Measurements from ENCODE around the gene SPACA4. TPM values are rescaled to one million over a fixed set of nuclear protein-coding genes. Genes with fewer than 3 reads are reported as not detected.

Gene SPACA4
- total RNA-seq, 1 experiment from 2014 or later: not detected

DNA sequence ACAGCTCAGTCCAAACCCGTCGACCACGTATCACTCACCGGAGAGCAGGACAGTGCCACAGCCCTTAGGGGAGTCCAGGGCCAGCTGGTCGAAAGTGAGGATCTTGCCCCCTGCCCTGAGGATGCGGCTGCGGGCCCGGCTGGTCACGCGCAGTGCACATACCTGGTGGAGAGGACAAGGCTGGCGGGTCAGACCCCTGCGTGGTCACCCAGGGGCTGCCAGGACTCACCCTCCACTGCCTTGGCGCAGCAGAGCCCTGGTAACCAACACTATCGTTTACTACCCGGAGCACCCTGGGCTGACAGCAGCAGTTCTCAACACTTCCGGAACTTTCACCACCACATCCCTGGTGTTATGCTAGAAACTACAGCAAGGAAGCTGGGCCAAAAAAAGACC lies 9.5 kb downstream of the SPACA4 start:
- Histone ChIP-seq H3K23me2 (ENCODE audit: insufficient read length, low read depth, low read length, poor library complexity, severe bottlenecking) (peaks cover 10% of the 10 kb centered on the region), H4K5ac (ENCODE audit: insufficient read length, low read depth, low read length) (no peak overlapping the region), H4K8ac (replicated peaks; ENCODE audit: insufficient read length, low read depth, low read length) (no peak overlapping the region), H2BK120ac (ENCODE audit: low read depth, low read length, poor library complexity, severe bottlenecking) (no peak overlapping the region), H3K27me3 (ENCODE audit: insufficient read depth, low read length) (no peaks in the 10 kb centered on the region), H4K20me1 (ENCODE audit: control insufficient read depth, insufficient read depth, insufficient read length) (no peaks in the 10 kb centered on the region), H4K91ac (ENCODE audit: insufficient read length, low read depth, low read length) (no peak overlapping the region), H3K14ac (ENCODE audit: insufficient read depth, low read length) (no peak overlapping the region), H2BK5ac (ENCODE audit: insufficient read length, low read length) (no peak overlapping the region), H3K56ac (ENCODE audit: insufficient read length, low read depth, low read length) (no peak overlapping the region), H3K9me3 (ENCODE audit: control insufficient read depth, low read depth, low read length) (no peaks in the 10 kb centered on the region), H2BK20ac (ENCODE audit: low read depth, low read length, poor library complexity, severe bottlenecking) (no peak overlapping the region), H3K27ac (ENCODE audit: insufficient read length, low read depth, low read length) (no peak overlapping the region), H3K18ac (ENCODE audit: insufficient read length, low read depth, low read length) (no peak overlapping the region), H2BK12ac (ENCODE audit: insufficient read length, low read depth, low read length) (no peak overlapping the region), H2BK15ac (ENCODE audit: low read depth, low read length) (no peak overlapping the region), H3K9ac (ENCODE audit: extremely low read depth, insufficient read length, low read length) (no peak overlapping the region), H3K4me1 (ENCODE audit: insufficient read depth, low read length) (peaks cover 3% of the 10 kb centered on the region; the same call in 1 of the 2 replicates), H3K23ac (ENCODE audit: insufficient read length, low read depth, low read length) (no peak overlapping the region), H3K79me1 (ENCODE audit: insufficient read depth, low read depth, low read length, poor library complexity, severe bottlenecking) (peaks cover 4% of the 10 kb centered on the region), H2AK5ac (ENCODE audit: insufficient read length, low read length) (no peak overlapping the region), H2AFZ (ENCODE audit: low read length) (no peak overlapping the region), H3K79me2 (ENCODE audit: insufficient read depth, low read length) (peaks cover 18% of the 10 kb centered on the region), H3T11ph (ENCODE audit: low read length) (no peak overlapping the region), H3K4ac (ENCODE audit: low read depth, low read length) (no peak overlapping the region), H3K4me2 (ENCODE audit: insufficient read depth, insufficient read length, low read length) (no peak overlapping the region)
- Mint-ChIP-seq H3K9me3 (no peaks in the 10 kb centered on the region; a peak in 1 of 5 replicates), H3K36me3 (ENCODE audit: insufficient read depth in 1 of 3, low read depth in 3 of 3) (peaks cover 36 to 56% (median 53%) of the 10 kb centered on the region in 3 experiments), H3K27ac (peak overlapping the region in 2 of 3 experiments; percentile 89 to 96; a peak in 3 of 7 replicates), H3K4me3 (peak overlapping the region; percentile 97 to 99), H3K27me3 (ENCODE audit: low read depth) (no peaks in the 10 kb centered on the region; the same call in 1 of the 2 replicates), H3K4me1 (peaks cover 40 to 54% of the 10 kb centered on the region in 2 experiments)
- TF ChIP-seq, protein P1, sequence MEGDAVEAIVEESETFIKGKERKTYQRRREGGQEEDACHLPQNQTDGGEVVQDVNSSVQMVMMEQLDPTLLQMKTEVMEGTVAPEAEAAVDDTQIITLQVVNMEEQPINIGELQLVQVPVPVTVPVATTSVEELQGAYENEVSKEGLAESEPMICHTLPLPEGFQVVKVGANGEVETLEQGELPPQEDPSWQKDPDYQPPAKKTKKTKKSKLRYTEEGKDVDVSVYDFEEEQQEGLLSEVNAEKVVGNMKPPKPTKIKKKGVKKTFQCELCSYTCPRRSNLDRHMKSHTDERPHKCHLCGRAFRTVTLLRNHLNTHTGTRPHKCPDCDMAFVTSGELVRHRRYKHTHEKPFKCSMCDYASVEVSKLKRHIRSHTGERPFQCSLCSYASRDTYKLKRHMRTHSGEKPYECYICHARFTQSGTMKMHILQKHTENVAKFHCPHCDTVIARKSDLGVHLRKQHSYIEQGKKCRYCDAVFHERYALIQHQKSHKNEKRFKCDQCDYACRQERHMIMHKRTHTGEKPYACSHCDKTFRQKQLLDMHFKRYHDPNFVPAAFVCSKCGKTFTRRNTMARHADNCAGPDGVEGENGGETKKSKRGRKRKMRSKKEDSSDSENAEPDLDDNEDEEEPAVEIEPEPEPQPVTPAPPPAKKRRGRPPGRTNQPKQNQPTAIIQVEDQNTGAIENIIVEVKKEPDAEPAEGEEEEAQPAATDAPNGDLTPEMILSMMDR (conservative IDR thresholded peaks at IDR 0.05): no peak
- no peak for DNase-seq
- WGBS (ENCODE audit: extremely low coverage, insufficient read length, low lambda C conversion rate): no CpG with 5 or more reads among the region's 16 CpGs
